Neural cell (in vitro differentiated cells): ENCODE measurements around the gene B4GALNT4. TPM values are rescaled to one million over a fixed set of nuclear protein-coding genes. Genes with fewer than 3 reads are reported as not detected.

Experiments
- H2AFZ ChIP-seq: fragments of 200-600, 300-800 bp; sonication (generic), shearing (Covaris generic); 2 replicates; pipeline ENCODE4 v1.6.0; 2014; ENCODE audit warnings: low read depth, mild to moderate bottlenecking, antibody characterized with exemption, low read length, moderate library complexity
- H3F3A ChIP-seq: fragments of 200-600 bp; shearing (Covaris generic); 2 replicates; pipeline ENCODE4 v1.6.1; 2016; ENCODE audit warnings: mild to moderate bottlenecking, moderate library complexity, mixed read lengths, antibody characterized with exemption, low read length; ENCODE audit not compliant: insufficient read depth, poor library complexity, severe bottlenecking
- H3K27ac ChIP-seq: fragments of 200-600, 300-800 bp; sonication (generic), shearing (Covaris generic); 2 replicates; pipeline ENCODE4 v1.5.1; 2014; ENCODE audit warnings: mild to moderate bottlenecking, low read length, moderate library complexity
- H3K27me3 ChIP-seq: fragments of 300-800, 200-600 bp; sonication (generic), shearing (Covaris generic); 2 replicates; pipeline ENCODE4 v1.6.0; 2014; ENCODE audit warnings: mild to moderate bottlenecking, low read depth, low read length, moderate library complexity; ENCODE audit not compliant: insufficient read depth
- H3K36me3 ChIP-seq: fragments of 300-800, 200-600 bp; sonication (generic), shearing (Covaris generic); 2 replicates; pipeline ENCODE4 v1.5.1; 2014; ENCODE audit warnings: mild to moderate bottlenecking, antibody characterized with exemption, low read length, moderate library complexity; ENCODE audit not compliant: insufficient read depth
- H3K4me2 ChIP-seq: fragments of 300-800, 200-600 bp; sonication (generic), shearing (Covaris generic); 2 replicates; pipeline ENCODE4 v1.6.0; 2014; ENCODE audit warnings: mild to moderate bottlenecking, low read length
- H3K4me3 ChIP-seq: fragments of 300-800, 200-600 bp; sonication (generic), shearing (Covaris generic); 2 replicates; pipeline ENCODE4 v1.5.1; 2014; ENCODE audit warnings: mild to moderate bottlenecking, low read length, moderate library complexity
- H3K79me2 ChIP-seq: fragments of 200-600 bp; shearing (Covaris generic); replicated peaks from 2 replicates; pipeline ENCODE4 v1.6.0; 2014; ENCODE audit warnings: mild to moderate bottlenecking, low read length, moderate library complexity; ENCODE audit not compliant: insufficient read depth
- H3K9ac ChIP-seq: fragments of 300-800, 200-600 bp; sonication (generic), shearing (Covaris generic); 2 replicates; pipeline ENCODE4 v1.6.1; 2016; ENCODE audit warnings: mild to moderate bottlenecking, low read length, mixed read lengths
- H3K9me2 ChIP-seq: fragments of 200-600 bp; shearing (Covaris generic); 2 replicates; pipeline ENCODE4 v1.6.1; 2016; ENCODE audit warnings: mild to moderate bottlenecking, low read length, mixed read lengths; ENCODE audit not compliant: insufficient read depth
- H3K9me3 ChIP-seq: fragments of 200-600, 300-800 bp; sonication (generic), shearing (Covaris generic); 2 replicates; pipeline ENCODE4 v1.6.1; 2016; ENCODE audit warnings: mild to moderate bottlenecking, mixed run types, low read length, moderate library complexity, mixed read lengths
- H4K20me1 ChIP-seq: fragments of 200-600 bp; shearing (Covaris generic); 2 replicates; pipeline ENCODE4 v1.6.1; 2016; ENCODE audit warnings: mild to moderate bottlenecking, mixed run types; ENCODE audit not compliant: insufficient read depth
- EP300 ChIP-seq: fragments of 450-650 bp; conservative IDR thresholded peaks from 2 replicates; pipeline ENCODE4 v1.6.1; 2014; ENCODE audit warnings: antibody characterized with exemption, mild to moderate bottlenecking, moderate library complexity; ENCODE audit not compliant: poor library complexity, severe bottlenecking
- EZH2 ChIP-seq: fragments of 200-600, 300-800 bp; shearing (Covaris generic), sonication (generic); IDR thresholded peaks from 2 replicates; pipeline ENCODE4 v1.6.1; 2014; ENCODE audit warnings: antibody characterized with exemption, low read length, borderline replicate concordance, mild to moderate bottlenecking; ENCODE audit not compliant: insufficient read depth, poor library complexity, severe bottlenecking
- MXI1 ChIP-seq: fragments of 450-650 bp; conservative IDR thresholded peaks from 2 replicates; pipeline ENCODE4 v1.6.1; 2014; ENCODE audit warnings: antibody characterized with exemption, mild to moderate bottlenecking; ENCODE audit not compliant: poor library complexity, severe bottlenecking
- POLR2AphosphoS5 ChIP-seq: IDR thresholded peaks from 2 replicates; pipeline ENCODE4 v1.6.1; 2012
- RAD21 ChIP-seq: fragments of 450-650 bp; conservative IDR thresholded peaks from 2 replicates; pipeline ENCODE4 v1.6.1; 2014; ENCODE audit warnings: antibody characterized with exemption, mild to moderate bottlenecking, moderate library complexity
- SMC3 ChIP-seq: fragments of 450-650 bp; conservative IDR thresholded peaks from 2 replicates; pipeline ENCODE4 v1.6.1; 2014; ENCODE audit warnings: antibody characterized with exemption, mild to moderate bottlenecking, moderate library complexity; ENCODE audit not compliant: poor library complexity
- TAF1 ChIP-seq: IDR thresholded peaks from 2 replicates; pipeline ENCODE4 v1.6.1; 2012; ENCODE audit warnings: low read depth
- polyA plus RNA-seq: library from polyadenylated mRNA; depleted of rRNA; stranded (reverse); fragments of >200 nt; gene quantifications from 2 replicates; pipeline ENCODE4 v1.2.3, GENCODE V29; 2014
- TF ChIP-seq, protein P1 (sequence below): IDR thresholded peaks from 2 replicates; pipeline ENCODE4 v1.6.1; 2012; ENCODE audit warnings: borderline replicate concordance
- TF ChIP-seq, protein P2 (sequence below): fragments of 450-650 bp; IDR thresholded peaks from 2 replicates; pipeline ENCODE4 v1.5.1; 2014; ENCODE audit warnings: antibody characterized with exemption, mild to moderate bottlenecking, moderate library complexity; ENCODE audit not compliant: poor library complexity, severe bottlenecking

B4GALNT4 gene
- polyA plus RNA-seq, 1 donor from 2014 or later = 440 TPM

DNA sequence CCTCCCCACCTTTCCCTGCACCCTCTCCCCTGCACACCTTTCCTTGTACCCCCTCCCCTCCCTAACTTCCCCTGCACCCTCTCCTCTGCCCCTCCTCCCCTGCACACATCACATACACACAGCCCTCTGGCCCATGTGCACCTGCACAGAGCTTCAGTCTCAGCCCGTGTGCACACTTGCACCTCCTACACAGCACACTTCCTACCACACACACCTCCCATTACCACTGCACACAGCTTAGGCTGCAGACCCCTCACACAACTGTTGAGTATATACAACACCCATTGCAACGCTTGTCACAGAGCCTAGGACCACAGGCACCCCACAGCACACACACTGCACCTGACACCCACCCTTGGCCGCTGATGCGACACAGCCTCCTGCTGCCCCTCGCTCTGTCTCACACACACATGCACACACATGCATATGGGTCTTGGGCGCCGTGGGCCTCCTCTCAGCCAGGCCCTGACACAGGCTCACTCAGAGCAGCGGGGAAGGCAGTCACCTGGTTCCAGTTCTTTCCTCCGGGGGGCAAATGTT lies 45.1 kb downstream of the B4GALNT4 start:
- Histone ChIP-seq H3K4me3 (no peak overlapping the region), H2AFZ (no peak overlapping the region), H3K36me3 (no peaks in the 10 kb centered on the region), H4K20me1 (no peaks in the 10 kb centered on the region), H3K9me2 (no peaks in the 10 kb centered on the region), H3K4me2 (no peak overlapping the region), H3K79me2 (no peaks in the 10 kb centered on the region), H3F3A (no peaks in the 10 kb centered on the region), H3K9me3 (no peaks in the 10 kb centered on the region), H3K27me3 (peaks cover 37% of the 10 kb centered on the region), H3K27ac (no peak overlapping the region), H3K9ac (no peak overlapping the region)
- TF ChIP-seq, protein P1, sequence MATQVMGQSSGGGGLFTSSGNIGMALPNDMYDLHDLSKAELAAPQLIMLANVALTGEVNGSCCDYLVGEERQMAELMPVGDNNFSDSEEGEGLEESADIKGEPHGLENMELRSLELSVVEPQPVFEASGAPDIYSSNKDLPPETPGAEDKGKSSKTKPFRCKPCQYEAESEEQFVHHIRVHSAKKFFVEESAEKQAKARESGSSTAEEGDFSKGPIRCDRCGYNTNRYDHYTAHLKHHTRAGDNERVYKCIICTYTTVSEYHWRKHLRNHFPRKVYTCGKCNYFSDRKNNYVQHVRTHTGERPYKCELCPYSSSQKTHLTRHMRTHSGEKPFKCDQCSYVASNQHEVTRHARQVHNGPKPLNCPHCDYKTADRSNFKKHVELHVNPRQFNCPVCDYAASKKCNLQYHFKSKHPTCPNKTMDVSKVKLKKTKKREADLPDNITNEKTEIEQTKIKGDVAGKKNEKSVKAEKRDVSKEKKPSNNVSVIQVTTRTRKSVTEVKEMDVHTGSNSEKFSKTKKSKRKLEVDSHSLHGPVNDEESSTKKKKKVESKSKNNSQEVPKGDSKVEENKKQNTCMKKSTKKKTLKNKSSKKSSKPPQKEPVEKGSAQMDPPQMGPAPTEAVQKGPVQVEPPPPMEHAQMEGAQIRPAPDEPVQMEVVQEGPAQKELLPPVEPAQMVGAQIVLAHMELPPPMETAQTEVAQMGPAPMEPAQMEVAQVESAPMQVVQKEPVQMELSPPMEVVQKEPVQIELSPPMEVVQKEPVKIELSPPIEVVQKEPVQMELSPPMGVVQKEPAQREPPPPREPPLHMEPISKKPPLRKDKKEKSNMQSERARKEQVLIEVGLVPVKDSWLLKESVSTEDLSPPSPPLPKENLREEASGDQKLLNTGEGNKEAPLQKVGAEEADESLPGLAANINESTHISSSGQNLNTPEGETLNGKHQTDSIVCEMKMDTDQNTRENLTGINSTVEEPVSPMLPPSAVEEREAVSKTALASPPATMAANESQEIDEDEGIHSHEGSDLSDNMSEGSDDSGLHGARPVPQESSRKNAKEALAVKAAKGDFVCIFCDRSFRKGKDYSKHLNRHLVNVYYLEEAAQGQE = no peak
- TF ChIP-seq MXI1 (no peak), SMC3 (no peak), RAD21 (no peak), TAF1 (no peak), POLR2AphosphoS5 (no peak), EZH2 (no peak), EP300 (no peak)
- TF ChIP-seq, protein P2, sequence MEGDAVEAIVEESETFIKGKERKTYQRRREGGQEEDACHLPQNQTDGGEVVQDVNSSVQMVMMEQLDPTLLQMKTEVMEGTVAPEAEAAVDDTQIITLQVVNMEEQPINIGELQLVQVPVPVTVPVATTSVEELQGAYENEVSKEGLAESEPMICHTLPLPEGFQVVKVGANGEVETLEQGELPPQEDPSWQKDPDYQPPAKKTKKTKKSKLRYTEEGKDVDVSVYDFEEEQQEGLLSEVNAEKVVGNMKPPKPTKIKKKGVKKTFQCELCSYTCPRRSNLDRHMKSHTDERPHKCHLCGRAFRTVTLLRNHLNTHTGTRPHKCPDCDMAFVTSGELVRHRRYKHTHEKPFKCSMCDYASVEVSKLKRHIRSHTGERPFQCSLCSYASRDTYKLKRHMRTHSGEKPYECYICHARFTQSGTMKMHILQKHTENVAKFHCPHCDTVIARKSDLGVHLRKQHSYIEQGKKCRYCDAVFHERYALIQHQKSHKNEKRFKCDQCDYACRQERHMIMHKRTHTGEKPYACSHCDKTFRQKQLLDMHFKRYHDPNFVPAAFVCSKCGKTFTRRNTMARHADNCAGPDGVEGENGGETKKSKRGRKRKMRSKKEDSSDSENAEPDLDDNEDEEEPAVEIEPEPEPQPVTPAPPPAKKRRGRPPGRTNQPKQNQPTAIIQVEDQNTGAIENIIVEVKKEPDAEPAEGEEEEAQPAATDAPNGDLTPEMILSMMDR = no peak

DNA sequence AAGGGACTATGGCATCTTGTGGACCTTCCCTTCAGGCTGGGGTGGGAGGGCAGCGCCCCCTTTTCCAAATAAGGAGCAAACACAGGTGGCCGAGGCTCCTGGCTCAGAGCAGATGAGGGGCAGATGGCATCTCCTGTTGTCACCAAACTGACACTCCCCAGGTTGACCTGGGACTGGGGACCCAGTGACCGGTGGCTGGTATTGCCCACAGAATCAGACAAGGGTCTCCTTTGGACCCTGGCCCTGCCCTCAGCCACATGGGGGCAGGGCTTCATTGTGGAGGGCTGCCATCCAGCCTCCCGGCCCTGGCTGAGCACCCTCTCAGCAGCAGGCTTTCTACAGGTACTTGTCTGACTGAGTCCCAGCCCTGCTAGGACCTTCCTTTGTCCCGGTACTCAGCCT lies 46.3 kb downstream of the B4GALNT4 start:
- TF ChIP-seq MXI1 (no peak), SMC3 (no peak), RAD21 (no peak), TAF1 (no peak), EP300 (no peak)
- TF ChIP-seq, protein P2 = no peak
- H3K27me3 ChIP-seq = peaks cover 37% of the 10 kb centered on the region
- H3K4me3 ChIP-seq = no peak overlapping the region
- no peaks in the 10 kb centered on the region for H3F3A ChIP-seq
- H3K9ac ChIP-seq = no peak overlapping the region
- no peak overlapping the region for H2AFZ ChIP-seq
- H3K9me3 ChIP-seq = no peaks in the 10 kb centered on the region
- H3K9me2 ChIP-seq = no peaks in the 10 kb centered on the region
- no peak overlapping the region for H3K27ac ChIP-seq
- no peaks in the 10 kb centered on the region for H3K36me3 ChIP-seq
- H3K4me2 ChIP-seq = no peak overlapping the region
- no peaks in the 10 kb centered on the region for H3K79me2 ChIP-seq
- H4K20me1 ChIP-seq = no peaks in the 10 kb centered on the region
